GM23338 (cell line): ENCODE measurements around the gene ING2. TPM values are rescaled to one million over a fixed set of nuclear protein-coding genes. Genes with fewer than 3 reads are reported as not detected.
A peak's percentile ranks its signal among the peaks of the same experiment; 100 is the strongest.

Experiments
- ATAC-seq: fragments of 200-7000 bp; cut with Tn5 transposase; 3 replicates; pipeline ENCODE4 v1.9.1; 2020
- DNase-seq: peaks from one replicate; pipeline ENCODE4 v3.0.0-alpha.2; 2015; ENCODE audit warnings: low spot score
- H2AFZ ChIP-seq: fragments of 200-600 bp; sonication (generic); 2 replicates; pipeline ENCODE4 v1.8.0; 2016; ENCODE audit warnings: antibody characterized with exemption, mild to moderate bottlenecking, moderate library complexity
- H3F3A ChIP-seq: fragments of 200-600 bp; sonication (generic); replicated peaks from 2 replicates; pipeline ENCODE4 v1.8.0; 2017; ENCODE audit warnings: antibody characterized with exemption, mixed run types, low read depth
- H3K27ac ChIP-seq: fragments of 200-600 bp; sonication (generic); 2 replicates; pipeline ENCODE4 v1.6.1; 2016; ENCODE audit warnings: low read depth
- H3K27me3 ChIP-seq: fragments of 200-600 bp; sonication (generic); 2 replicates; pipeline ENCODE4 v1.8.0; 2016; ENCODE audit warnings: mild to moderate bottlenecking, mixed run types, moderate library complexity; ENCODE audit not compliant: insufficient read depth
- H3K36me3 ChIP-seq: fragments of 200-600 bp; sonication (generic); 2 replicates; pipeline ENCODE4 v1.8.0; 2016; ENCODE audit warnings: mild to moderate bottlenecking; ENCODE audit not compliant: insufficient read depth
- H3K4me1 ChIP-seq: fragments of 200-600 bp; sonication (generic); 2 replicates; pipeline ENCODE4 v1.8.0; 2016; ENCODE audit warnings: mild to moderate bottlenecking, moderate library complexity; ENCODE audit not compliant: insufficient read depth
- H3K4me2 ChIP-seq: fragments of 200-600 bp; sonication (generic); 2 replicates; pipeline ENCODE4 v1.7.1; 2017; ENCODE audit warnings: mixed run types
- H3K4me3 ChIP-seq: fragments of 200-600 bp; sonication (generic); 2 replicates; pipeline ENCODE4 v1.6.1; 2016; ENCODE audit warnings: mixed run types
- H3K79me2 ChIP-seq: fragments of 200-600 bp; sonication (generic); replicated peaks from 2 replicates; pipeline ENCODE4 v1.8.0; 2017; ENCODE audit warnings: mild to moderate bottlenecking; ENCODE audit not compliant: insufficient read depth
- H3K9me2 ChIP-seq: fragments of 200-600 bp; sonication (generic); 2 replicates; pipeline ENCODE4 v1.8.0; 2017; ENCODE audit not compliant: insufficient read depth
- H4K20me1 ChIP-seq: fragments of 200-600 bp; sonication (generic); replicated peaks from 2 replicates; pipeline ENCODE4 v1.8.0; 2017; ENCODE audit warnings: mild to moderate bottlenecking; ENCODE audit not compliant: insufficient read depth
- H3K27ac Mint-ChIP-seq: 2 replicates; pipeline ENCODE4 v1.8.0; 2020; ENCODE audit warnings: inconsistent platforms, mild to moderate bottlenecking, moderate library complexity, mixed read lengths
- H3K27me3 Mint-ChIP-seq: 3 replicates; pipeline ENCODE4 v1.8.0; 2022; ENCODE audit warnings: low read depth, mild to moderate bottlenecking, moderate library complexity, mixed read lengths, inconsistent platforms; ENCODE audit not compliant: insufficient read depth, poor library complexity
- H3K36me3 Mint-ChIP-seq: 3 replicates; pipeline ENCODE4 v1.8.0; 2021; ENCODE audit warnings: low read depth, mild to moderate bottlenecking, inconsistent platforms, moderate library complexity, mixed read lengths
- H3K4me1 Mint-ChIP-seq: 3 replicates; pipeline ENCODE4 v1.8.0; 2020; ENCODE audit warnings: mild to moderate bottlenecking, inconsistent platforms, mixed read lengths
- H3K4me3 Mint-ChIP-seq: 3 replicates; pipeline ENCODE4 v1.8.0; 2021; ENCODE audit warnings: moderate library complexity, mild to moderate bottlenecking, inconsistent platforms, mixed read lengths
- H3K9me3 Mint-ChIP-seq: 3 replicates; pipeline ENCODE4 v1.8.0; 2020; ENCODE audit warnings: moderate library complexity, mild to moderate bottlenecking, inconsistent platforms, mixed read lengths
- CREB1 ChIP-seq: fragments of 250-450 bp; sonication (Bioruptor Pico); IDR thresholded peaks from 2 replicates; pipeline ENCODE4 v1.5.0; 2020; ENCODE audit warnings: low read depth, mild to moderate bottlenecking, moderate library complexity
- EZH2phosphoT487 ChIP-seq: fragments of 200-600 bp; sonication (generic); IDR thresholded peaks from one replicate; pipeline ENCODE4 v1.8.1; 2018; ENCODE audit warnings: antibody characterized with exemption; ENCODE audit not compliant: unreplicated experiment
- JUNB ChIP-seq: IDR thresholded peaks from one replicate; pipeline ENCODE4 v1.6.1; 2016; ENCODE audit warnings: antibody characterized with exemption; ENCODE audit not compliant: unreplicated experiment
- NANOG ChIP-seq: IDR thresholded peaks from 2 replicates; pipeline ENCODE4 v1.6.1; 2016; ENCODE audit warnings: antibody characterized with exemption, borderline replicate concordance
- POLR2AphosphoS5 ChIP-seq: IDR thresholded peaks from 2 replicates; pipeline ENCODE4 v1.6.1; 2016; ENCODE audit warnings: antibody characterized with exemption, low read depth
- ZNF114 ChIP-seq: fragments of 250-450 bp; sonication (Bioruptor Pico); IDR thresholded peaks from 2 replicates; pipeline ENCODE4 v1.5.0; 2020; ENCODE audit warnings: mild to moderate bottlenecking, moderate library complexity
- ZNF331 ChIP-seq: fragments of 250-450 bp; sonication (Bioruptor Pico); IDR thresholded peaks from 2 replicates; pipeline ENCODE4 v1.5.0; 2020; ENCODE audit warnings: low read depth, mild to moderate bottlenecking, moderate library complexity
- polyA plus RNA-seq: library from polyadenylated mRNA; unstranded; fragments of >200 nt; fragmentation: Nextera tagmentation; extraction: Ambion mirVana; gene quantifications from 2 replicates; pipeline ENCODE4 v1.2.1, GENCODE V29; 2016
- total RNA-seq: library from RNA; depleted of rRNA; stranded (reverse); fragments of >200 nt; shearing (Covaris generic); gene quantifications from 2 replicates; pipeline ENCODE4 v1.2.3, GENCODE V29; 2014
- TF ChIP-seq, protein P1 (sequence below): IDR thresholded peaks from one replicate; pipeline ENCODE4 v1.6.1; 2018; ENCODE audit warnings: antibody characterized with exemption; ENCODE audit not compliant: unreplicated experiment
- TF ChIP-seq, protein P2 (sequence below): IDR thresholded peaks from 2 replicates; pipeline ENCODE4 v1.6.1; 2016; ENCODE audit warnings: antibody characterized with exemption

The ING2 gene
- total and polyA plus RNA-seq, 2 experiments from 2014 or later: 21.5 to 34.2 TPM

- Mint-ChIP-seq H3K36me3 (peaks cover 2% of the 10 kb centered on the region; the same call in 1 of the 3 replicates), H3K4me1 (peaks cover 31% of the 10 kb centered on the region), H3K27me3 (peaks cover 5% of the 10 kb centered on the region), H3K9me3 (peaks cover 15% of the 10 kb centered on the region), H3K4me3 (no peak overlapping the region), H3K27ac (peak overlapping the region; percentile 54)
- H3K79me2 ChIP-seq: no peaks in the 10 kb centered on the region
- no peaks in the 10 kb centered on the region for H3K36me3 ChIP-seq
- H2AFZ ChIP-seq: peak overlapping the region; percentile 67; the same call in 1 of the 2 replicates
- no peak overlapping the region for H3K4me3 ChIP-seq
- 0 out of 2 replicates have a peak overlapping the region, but pooled peaks have one; percentile 19 for H3K4me2 ChIP-seq
- TF ChIP-seq CREB1 (no peak), ZNF331 (CRISPR knock-in tag) (no peak), NANOG (no peak), JUNB (no peak), ZNF114 (no peak), EZH2phosphoT487 (no peak), POLR2AphosphoS5 (no peak)
- TF ChIP-seq, protein P1, sequence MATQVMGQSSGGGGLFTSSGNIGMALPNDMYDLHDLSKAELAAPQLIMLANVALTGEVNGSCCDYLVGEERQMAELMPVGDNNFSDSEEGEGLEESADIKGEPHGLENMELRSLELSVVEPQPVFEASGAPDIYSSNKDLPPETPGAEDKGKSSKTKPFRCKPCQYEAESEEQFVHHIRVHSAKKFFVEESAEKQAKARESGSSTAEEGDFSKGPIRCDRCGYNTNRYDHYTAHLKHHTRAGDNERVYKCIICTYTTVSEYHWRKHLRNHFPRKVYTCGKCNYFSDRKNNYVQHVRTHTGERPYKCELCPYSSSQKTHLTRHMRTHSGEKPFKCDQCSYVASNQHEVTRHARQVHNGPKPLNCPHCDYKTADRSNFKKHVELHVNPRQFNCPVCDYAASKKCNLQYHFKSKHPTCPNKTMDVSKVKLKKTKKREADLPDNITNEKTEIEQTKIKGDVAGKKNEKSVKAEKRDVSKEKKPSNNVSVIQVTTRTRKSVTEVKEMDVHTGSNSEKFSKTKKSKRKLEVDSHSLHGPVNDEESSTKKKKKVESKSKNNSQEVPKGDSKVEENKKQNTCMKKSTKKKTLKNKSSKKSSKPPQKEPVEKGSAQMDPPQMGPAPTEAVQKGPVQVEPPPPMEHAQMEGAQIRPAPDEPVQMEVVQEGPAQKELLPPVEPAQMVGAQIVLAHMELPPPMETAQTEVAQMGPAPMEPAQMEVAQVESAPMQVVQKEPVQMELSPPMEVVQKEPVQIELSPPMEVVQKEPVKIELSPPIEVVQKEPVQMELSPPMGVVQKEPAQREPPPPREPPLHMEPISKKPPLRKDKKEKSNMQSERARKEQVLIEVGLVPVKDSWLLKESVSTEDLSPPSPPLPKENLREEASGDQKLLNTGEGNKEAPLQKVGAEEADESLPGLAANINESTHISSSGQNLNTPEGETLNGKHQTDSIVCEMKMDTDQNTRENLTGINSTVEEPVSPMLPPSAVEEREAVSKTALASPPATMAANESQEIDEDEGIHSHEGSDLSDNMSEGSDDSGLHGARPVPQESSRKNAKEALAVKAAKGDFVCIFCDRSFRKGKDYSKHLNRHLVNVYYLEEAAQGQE: no peak
- TF ChIP-seq, protein P2, sequence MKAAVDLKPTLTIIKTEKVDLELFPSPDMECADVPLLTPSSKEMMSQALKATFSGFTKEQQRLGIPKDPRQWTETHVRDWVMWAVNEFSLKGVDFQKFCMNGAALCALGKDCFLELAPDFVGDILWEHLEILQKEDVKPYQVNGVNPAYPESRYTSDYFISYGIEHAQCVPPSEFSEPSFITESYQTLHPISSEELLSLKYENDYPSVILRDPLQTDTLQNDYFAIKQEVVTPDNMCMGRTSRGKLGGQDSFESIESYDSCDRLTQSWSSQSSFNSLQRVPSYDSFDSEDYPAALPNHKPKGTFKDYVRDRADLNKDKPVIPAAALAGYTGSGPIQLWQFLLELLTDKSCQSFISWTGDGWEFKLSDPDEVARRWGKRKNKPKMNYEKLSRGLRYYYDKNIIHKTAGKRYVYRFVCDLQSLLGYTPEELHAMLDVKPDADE: no peak
- H3F3A ChIP-seq: no peaks in the 10 kb centered on the region
- H3K27ac ChIP-seq: no peak overlapping the region; the same call in 1 of the 2 replicates
- ATAC-seq (peak; percentile 22; the same call in 2 of the 3 replicates), DNase-seq (peak; percentile 11)
- H3K9me2 ChIP-seq: no peaks in the 10 kb centered on the region
- no peaks in the 10 kb centered on the region for H3K27me3 ChIP-seq
- peaks cover 15% of the 10 kb centered on the region for H3K4me1 ChIP-seq
- H4K20me1 ChIP-seq: no peaks in the 10 kb centered on the region
Observed at GRCh38 chr4:183541010-183541751, 36.3 kb downstream of the ING2 start.

GRCh38 chr4:183541752-183542040, 36.8 kb downstream of the ING2 start:
- Histone ChIP-seq H3K4me2 (0 out of 2 replicates have a peak overlapping the region, but pooled peaks have one; percentile 19), H3K27ac (no peak overlapping the region), H2AFZ (no peak overlapping the region), H3K4me3 (no peak overlapping the region), H3K27me3 (no peaks in the 10 kb centered on the region), H3K4me1 (peaks cover 15% of the 10 kb centered on the region), H3F3A (no peaks in the 10 kb centered on the region), H3K79me2 (no peaks in the 10 kb centered on the region), H3K36me3 (no peaks in the 10 kb centered on the region), H3K9me2 (no peaks in the 10 kb centered on the region), H4K20me1 (no peaks in the 10 kb centered on the region)
- H3K4me3 Mint-ChIP-seq: no peak overlapping the region
- peak; percentile 89 for ATAC-seq
- peaks cover 31% of the 10 kb centered on the region for H3K4me1 Mint-ChIP-seq
- DNase-seq: peak; percentile 73
- TF ChIP-seq CREB1 (no peak), POLR2AphosphoS5 (no peak), JUNB (no peak), ZNF114 (no peak), ZNF331 (CRISPR knock-in tag) (no peak)
- TF ChIP-seq, protein P1: no peak
- H3K27ac Mint-ChIP-seq: peak overlapping the region; percentile 54
- H3K27me3 Mint-ChIP-seq: peaks cover 5% of the 10 kb centered on the region
- peaks cover 2% of the 10 kb centered on the region; the same call in 1 of the 3 replicates for H3K36me3 Mint-ChIP-seq
- peaks cover 15% of the 10 kb centered on the region for H3K9me3 Mint-ChIP-seq
